NCI-H1105 treated with DMSO at 0.1 percent for 48 hours (cell line): ENCODE results near the gene ARMC10.
"Not testable (repeated sequence)": the region's sequence is repeated elsewhere in the genome, so short reads cannot be mapped to it uniquely, and the experiment has no call there.

ENCODE experiments used
- DNase-seq: peaks from one replicate; lab custom pipeline; 2025; lab: John Stamatoyannopoulos, UW

ARMC10 gene

GRCh38 chr7:103078226-103078625, 3.3 kb downstream of the ARMC10 start:
- DNase-seq, result not testable (repeated sequence)

DNA sequence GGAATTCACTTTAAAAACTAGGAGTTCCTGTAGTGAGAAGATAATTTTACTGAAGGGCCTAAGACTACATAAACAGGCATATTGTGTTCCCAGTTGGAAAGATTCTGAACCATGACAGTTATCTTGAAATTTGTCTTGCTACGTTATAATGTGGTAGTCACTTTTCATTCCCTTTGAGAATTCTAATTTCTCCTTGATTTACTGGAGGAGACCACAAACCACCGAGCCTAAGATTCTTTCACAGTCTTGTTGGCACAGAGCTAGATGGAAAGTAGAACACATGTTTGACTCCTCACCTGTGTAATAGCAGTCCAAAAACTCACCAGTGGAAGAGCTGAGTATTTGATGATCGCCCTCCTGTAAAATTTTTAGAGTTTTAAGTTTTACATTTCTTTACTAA, 4.9 kb downstream of the ARMC10 start:
- DNase-seq, result no peak

DNA sequence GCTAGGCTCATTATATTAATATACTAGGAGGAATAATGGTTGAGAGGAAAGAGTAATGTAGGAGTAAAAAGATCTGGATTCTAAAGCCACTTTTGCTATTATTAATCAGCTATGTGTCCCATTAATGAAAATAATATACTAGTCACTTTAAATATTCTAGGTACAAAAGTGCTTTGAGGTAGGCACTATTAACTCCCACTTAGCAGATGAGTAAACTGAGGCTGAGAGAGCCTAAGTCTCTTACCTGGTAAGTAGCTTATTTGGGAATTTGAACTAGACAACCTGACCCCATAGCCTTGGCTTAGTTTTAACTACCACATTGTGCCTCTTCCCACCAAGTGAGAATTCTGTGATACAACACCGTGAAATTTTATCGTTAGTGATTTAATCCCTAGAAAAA, 6.0 kb downstream of the ARMC10 start:
- no peak for DNase-seq

- no peak for DNase-seq
These were observed 7.6 kb downstream of the ARMC10 start for GRCh38 chr7:103082497-103082896.

- DNase-seq, result no peak
These were observed 8.3 kb downstream of the ARMC10 start for GRCh38 chr7:103083210-103083609.

DNA sequence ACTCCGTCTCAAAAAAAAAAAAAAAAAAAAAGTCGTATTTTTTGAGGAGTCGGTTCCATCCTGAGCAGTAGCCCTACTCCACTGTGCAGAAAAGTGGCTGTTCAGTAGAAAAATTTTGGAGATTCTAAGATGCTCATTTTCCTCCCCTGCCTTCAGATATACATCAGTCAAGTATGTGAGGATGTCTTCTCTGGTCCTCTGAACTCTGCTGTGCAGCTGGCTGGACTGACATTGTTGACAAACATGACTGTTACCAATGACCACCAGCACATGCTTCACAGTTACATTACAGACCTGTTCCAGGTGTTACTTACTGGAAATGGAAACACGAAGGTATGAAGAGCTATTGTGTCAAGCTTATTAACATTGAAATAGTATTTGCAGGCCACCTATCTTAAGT, 17.4 kb downstream of the ARMC10 start:
- DNase-seq, result not testable (repeated sequence)

DNA sequence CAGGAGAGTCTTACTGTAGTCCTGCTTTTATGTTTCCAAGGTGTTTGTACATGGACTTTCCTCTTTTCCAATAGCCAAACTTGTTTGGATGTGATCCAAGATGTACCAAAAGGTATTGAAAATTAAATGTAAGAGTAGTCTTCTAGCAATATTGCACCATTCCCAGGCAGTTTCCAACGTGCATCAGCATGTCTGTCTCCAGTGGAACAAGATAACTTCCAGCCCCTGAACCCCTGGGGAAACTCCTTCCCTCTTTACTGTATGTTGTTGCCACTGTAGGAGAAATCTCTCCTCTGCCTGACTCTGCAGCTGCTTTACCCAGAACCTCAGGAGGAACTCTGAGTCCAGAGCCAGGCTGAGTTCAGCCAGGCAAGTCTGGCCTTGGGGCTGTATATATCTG, 18.5 kb downstream of the ARMC10 start:
- DNase-seq, result no peak

- DNase-seq, result no peak
These were observed 19.2 kb downstream of the ARMC10 start for GRCh38 chr7:103094102-103094501.

GRCh38 chr7:103095558-103095957, 20.6 kb downstream of the ARMC10 start:
- not testable (repeated sequence) for DNase-seq

DNA sequence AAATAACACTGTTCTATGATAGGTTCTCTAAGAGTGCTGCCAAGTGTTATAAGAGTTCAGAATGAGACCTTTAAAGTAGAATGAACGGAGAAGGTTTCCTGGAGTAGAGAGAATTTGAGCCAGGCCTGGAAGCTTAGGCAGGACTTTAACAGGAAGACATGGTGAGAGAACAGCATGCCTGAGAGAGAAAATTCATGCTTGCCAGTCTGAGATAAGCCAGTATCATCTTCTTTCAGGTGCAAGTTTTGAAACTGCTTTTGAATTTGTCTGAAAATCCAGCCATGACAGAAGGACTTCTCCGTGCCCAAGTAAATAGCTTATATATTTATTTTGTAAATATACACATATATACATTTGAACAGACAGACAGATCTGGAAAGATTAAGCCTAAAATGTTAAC, 22.1 kb downstream of the ARMC10 start:
- DNase-seq, result no peak

DNA sequence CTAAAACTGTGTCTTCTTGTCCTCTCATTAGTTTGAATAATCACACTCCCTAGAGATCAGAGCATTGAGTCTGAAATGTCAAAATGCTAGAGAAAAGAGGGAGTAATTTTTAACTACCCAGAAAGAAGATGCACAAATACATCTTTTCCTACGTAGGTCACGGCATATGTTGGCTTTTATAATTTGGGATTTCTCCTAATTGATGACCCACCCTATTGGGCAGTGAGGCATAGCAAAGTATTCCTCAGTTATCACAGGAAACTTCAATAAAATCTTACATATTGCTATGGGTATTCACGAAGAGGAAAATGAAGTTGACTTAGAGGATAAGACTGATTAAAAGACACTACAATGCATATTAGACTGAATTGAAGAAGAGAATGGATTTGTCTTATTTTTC, 25.4 kb downstream of the ARMC10 start:
- no peak for DNase-seq

DNA sequence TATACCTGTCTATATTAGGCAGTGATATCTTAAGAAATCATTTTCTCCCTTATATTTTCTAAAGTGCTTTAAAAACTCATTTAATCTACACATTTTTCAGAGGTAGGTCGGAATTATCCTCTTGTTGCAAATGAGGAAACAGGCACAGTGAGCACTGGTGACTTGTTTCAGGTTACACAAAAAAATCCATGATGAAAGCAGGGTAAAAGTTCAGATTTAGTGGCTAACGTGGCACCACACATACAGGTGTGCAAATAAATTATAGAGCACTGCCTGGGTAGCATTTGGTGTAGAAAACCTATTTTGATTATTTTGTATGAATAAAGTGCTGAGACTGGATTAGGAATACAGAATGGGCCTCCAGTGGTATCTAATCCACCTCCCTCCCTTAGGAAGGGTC, 26.6 kb downstream of the ARMC10 start:
- DNase-seq, result no peak

DNA sequence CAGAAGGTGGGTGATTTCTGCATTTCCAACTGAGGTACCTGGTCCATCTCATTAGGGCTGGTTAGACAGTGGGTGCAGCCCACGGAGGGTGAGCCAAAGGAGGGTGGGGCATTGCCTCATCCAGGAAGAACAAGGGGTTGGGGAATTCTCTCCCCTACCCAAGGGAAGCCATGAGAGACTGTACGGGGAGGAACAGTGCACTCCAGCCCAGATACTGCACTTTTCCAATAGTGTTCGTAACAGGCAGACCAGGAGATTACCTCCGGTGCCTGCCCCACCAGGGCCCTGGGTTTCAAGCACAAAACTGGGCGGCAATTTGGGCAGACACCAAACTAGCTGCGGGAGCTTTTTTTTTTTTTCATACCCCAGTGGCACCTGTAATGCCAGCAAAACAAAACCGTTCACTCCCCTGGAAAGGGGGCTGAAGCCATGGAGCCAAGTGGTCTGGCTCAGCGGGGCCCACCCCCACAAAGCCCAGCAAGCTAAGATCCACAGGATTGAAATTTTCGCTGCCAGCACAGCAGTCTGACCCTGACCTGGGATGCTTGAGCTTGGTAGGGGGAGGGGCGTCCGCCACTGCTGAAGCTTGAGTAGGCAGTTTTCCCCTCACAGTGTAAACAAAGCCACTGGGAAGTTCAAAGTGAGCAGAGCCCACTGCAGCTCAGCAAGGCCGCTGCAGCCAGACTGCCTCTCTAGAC, 31.2 kb downstream of the ARMC10 start:
- DNase-seq, result peak; percentile 55

- not testable (repeated sequence) for DNase-seq
These were observed 31.7 kb downstream of the ARMC10 start for GRCh38 chr7:103106703-103107070.

DNA sequence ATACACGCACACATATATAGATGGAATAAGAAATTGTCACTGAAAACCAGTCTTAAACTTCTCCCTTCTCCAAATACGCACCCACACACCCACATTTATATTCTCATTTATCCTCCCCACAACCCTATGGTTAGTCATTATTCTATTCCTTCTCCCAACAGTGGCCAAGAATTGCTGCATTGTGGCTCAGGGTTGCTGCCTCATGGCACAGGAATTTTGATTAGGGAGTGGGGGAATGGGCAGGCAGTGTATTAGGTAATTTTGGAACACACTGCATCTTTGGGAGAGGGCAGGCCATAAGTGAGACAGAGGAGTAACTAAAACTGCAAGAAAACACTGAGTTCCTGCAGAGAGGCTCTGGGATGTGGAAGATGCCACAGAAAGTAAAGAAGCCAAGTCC, 38.2 kb downstream of the ARMC10 start:
- no peak for DNase-seq

DNA sequence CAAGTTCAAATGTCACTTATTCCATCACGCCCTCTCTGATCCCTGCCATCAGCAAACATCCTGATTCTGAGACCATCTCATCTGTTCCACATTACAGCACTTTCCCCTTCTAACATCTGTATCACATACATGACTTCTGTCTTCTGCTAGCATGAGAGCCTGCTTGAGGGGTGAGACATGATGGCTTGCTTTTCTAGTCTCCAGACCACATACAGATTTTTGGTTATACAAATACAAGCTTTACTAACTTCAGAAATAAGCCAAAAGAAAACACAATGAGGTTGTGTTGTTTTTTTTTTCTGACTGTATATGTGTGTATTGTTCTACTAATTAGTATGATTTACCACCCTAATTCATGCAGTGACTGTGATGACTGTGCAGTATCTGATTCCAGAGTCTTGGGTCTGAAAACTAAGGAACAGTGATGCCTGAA, 39.7 kb downstream of the ARMC10 start:
- DNase-seq, result no peak

DNA sequence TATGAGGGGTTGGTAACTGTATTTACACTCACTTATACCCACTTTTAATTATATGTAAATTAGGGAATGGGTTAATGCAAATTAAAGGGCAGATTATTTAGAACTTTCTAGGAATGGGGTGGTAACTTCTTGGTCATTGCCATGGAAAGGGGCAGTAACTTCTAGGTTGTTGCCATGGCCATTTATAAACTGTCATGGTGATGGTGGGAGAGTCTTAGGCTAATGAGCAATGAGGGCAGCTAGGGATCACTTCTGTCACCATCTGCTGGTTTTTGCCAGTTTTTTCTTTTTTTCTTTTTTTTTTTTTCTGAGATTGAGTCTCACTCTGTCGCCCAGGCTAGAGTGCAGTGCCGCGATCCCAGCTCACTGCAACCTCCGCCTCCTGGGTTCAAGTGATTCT, 40.8 kb downstream of the ARMC10 start:
- DNase-seq, result no peak

- DNase-seq, result no peak
These were observed 41.6 kb downstream of the ARMC10 start for GRCh38 chr7:103116511-103116910.

DNA sequence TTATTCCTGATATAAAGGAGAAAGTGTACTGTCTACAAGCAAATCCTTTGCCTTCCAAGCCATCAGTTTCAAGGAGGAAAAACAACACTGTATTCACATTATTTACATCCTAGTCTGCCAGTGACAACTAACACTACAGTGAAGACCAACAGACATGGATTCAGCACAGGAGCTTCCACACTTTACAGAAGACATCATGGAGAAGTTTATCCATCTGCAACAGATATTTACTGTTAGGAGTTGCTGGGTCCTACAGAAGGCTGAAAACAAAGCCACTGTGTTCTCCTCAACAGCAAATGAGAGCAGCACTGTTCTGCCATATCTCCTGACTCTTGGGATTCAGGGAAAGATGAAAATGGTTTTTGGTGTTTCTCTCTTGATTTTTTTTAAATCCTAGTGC, 42.1 kb downstream of the ARMC10 start:
- DNase-seq, result no peak

DNA sequence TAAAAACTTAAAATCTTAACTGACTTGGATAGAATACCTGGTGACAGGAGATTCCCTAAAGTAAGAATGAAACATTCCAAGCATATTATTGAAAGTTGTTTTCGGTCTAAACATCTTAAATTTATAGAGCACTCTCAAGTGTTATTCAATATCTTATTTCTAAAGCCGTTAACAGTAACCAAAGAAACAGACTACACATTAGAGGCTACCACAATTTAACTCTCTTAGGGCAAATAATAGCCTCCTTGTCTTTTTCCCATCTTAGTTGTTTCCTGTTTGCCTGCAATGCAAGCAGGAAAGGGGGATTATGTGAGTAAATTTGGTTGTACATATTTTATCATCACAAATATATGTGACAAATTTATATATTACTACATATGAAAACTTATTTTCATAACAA, 42.5 kb downstream of the ARMC10 start:
- no peak for DNase-seq

GRCh38 chr7:103119791-103120291, 44.9 kb downstream of the ARMC10 start:
- DNase-seq, result no peak

DNA sequence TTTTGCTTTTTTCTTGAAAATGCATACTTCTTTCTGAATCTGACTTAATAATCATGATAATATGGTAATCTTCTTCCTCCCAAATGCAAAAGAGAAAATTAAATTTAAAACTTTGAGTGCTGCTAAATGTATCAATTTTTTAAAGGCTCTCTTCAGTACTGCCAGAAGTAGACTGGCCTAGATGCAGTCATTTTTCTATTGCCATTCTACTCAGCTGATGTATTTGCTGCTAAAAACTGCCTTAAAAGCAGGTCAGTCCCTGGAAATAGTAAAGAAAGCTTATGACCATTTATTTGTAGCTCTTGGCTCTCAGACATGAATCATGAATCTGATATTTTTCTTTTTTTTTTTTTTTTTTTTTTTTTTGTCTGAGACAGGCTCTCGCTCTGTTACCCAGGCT, 45.4 kb downstream of the ARMC10 start:
- DNase-seq, result no peak

- DNase-seq, result no peak
These were observed 46.7 kb downstream of the ARMC10 start for GRCh38 chr7:103121641-103122040.

- no peak for DNase-seq
These were observed 48.6 kb downstream of the ARMC10 start for GRCh38 chr7:103123529-103123928.
